GM12865 (cell line): ENCODE data around the gene PPP1R1B.
A peak's percentile ranks its signal among the peaks of the same experiment; 100 is the strongest.

Experiments used
- DNase-seq: peaks from one replicate; pipeline ENCODE4 v3.0.0; 2010; ENCODE audit warnings: low read depth
- H3K4me3 ChIP-seq: 2 replicates; pipeline ENCODE4 v1.5.1; 2011; ENCODE audit warnings: mild to moderate bottlenecking, low read depth, low read length, control low read depth
- CTCF ChIP-seq: IDR thresholded peaks from 2 replicates; pipeline ENCODE4 v1.5.1; 2011; ENCODE audit warnings: low read length, control low read depth, low read depth, inconsistent platforms; ENCODE audit not compliant: insufficient read depth; ENCODE audit errors: missing control alignments

The PPP1R1B gene

DNA sequence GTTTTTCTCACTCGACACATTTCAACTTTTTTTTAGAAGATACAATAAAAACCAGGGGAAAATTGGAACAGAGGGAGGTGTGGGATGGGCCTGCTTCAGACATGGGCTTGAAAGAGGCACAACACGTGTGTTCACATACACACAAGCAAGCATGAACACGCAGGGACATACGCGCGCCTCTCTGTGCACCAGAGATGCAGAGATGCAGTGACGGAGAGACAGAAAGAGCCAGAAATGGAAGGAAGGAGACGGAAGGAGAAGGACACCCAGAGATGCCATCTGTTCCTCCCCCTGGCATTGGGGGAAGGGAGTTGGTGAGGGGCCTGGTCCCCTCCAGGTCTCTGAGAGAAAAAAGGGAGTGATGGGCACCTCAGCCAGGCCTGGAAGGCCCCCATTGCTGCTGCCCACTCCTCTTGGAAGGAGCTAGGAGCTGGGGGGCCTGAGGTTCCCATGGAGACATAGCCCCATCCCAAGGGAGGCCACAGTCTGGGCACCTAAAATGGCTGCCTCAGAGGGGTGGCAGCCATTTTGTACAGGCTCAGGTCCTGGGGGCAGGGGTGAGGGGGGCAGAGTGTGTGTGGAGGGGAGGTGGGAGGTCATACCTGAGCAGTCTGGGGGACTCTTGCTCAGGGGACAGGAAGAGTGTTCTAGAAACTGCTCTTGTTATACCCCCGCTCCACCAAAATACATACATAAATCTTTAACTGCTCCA, 15.2 kb upstream of the PPP1R1B start:
- no peak for DNase-seq
- H3K4me3 ChIP-seq: no peak overlapping the region
- TF ChIP-seq CTCF: no peak

DNA sequence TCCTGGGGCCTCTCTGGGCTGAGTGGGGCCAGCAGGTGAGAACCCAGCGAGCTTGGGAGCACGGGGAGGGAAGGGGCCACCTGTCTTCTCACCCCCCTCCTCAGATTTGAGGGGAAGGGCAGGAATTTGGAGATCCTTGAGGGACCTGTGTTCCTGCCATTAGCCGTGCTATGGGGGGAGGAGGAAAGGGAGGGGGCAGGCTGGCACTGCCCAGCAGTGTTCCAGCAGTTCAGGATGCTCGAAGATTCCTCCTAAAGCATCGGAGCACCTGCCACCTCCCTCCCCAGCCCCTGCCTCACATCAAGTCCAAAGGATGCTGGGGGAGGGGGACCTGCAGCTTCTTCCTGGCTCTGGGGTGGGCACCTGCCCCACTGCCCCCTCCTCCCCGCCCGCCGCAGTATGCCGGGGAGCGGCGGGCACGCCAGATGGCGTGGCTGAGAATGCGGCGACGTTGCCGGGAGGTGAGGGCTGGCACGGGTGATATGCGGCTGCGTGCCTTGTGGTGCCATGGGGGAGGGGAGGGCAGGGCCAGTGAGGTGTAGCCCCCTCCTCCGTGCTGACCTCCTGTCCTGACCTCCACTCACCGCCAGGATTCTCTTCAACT, 14.4 kb upstream of the PPP1R1B start:
- H3K4me3 ChIP-seq: no peak overlapping the region
- no peak for TF ChIP-seq CTCF
- DNase-seq: no peak

DNA sequence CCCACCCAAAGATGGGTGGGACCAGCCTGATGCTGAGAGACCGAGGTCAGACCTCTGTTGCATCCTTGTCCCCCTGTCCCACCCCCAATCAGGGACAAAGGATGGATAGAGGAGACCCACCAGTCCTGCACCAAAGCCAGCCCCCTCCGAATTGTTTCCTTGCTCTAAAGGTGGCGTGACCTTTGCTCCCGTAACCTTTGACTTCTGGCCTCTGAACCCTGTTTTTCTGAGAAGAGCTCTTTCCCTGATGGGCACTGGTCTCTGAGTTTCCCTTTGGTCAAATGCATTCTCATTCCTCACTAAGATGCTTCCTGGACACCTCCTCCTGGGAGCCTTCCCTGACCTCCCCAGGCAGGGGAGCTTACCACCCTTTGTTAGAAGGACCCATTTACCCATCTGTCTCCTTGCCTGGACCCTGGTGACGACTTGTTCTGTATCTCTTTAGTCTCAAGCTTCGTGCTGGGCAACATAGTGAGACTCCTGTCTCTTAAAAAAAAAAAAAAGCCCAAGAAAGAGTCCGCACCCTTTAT, 13.8 kb upstream of the PPP1R1B start:
- no peak for DNase-seq
- TF ChIP-seq CTCF: no peak
- H3K4me3 ChIP-seq: no peak overlapping the region

- no peak for DNase-seq
- H3K4me3 ChIP-seq: no peak overlapping the region
- TF ChIP-seq CTCF: no peak
Observed at GRCh38 chr17:39614545-39615157, 12.1 kb upstream of the PPP1R1B start.

GRCh38 chr17:39615434-39615833, 11.3 kb upstream of the PPP1R1B start:
- no peak overlapping the region for H3K4me3 ChIP-seq
- no peak for TF ChIP-seq CTCF
- no peak for DNase-seq

DNA sequence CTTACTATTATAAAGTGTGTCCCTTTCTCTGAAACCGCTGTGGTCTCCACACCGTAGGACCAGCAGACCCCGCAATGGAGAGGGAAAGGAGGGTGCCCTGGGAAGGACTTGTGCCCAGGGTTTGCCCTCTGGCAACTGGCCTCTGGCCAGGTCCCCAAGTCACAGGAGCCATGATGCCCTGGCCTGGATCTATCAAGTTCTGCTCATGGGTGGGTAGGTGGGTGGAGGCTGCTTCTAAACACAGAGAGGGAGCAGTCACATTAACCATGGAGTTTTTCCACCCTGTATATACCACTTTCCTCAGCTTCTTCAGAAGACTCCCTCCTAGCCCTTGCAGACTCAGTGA, 9.7 kb upstream of the PPP1R1B start:
- no peak for TF ChIP-seq CTCF
- DNase-seq: no peak
- H3K4me3 ChIP-seq: peak overlapping the region; percentile 62
